ENCODE measurements around the gene SHROOM3. TPM values are rescaled to one million over a fixed set of nuclear protein-coding genes. Genes with fewer than 3 reads are reported as not detected.

SHROOM3 gene
- total RNA-seq, 2 donors from 2014 or later = 139 to 171 TPM

- no peaks in the 10 kb centered on the region for H3K27me3 ChIP-seq (replicated peaks; ENCODE audit: insufficient read depth)
- DNase-seq (ENCODE audit: low spot score) = no peak
- H3K9me3 ChIP-seq = no peaks in the 10 kb centered on the region
- H3K27ac ChIP-seq = peak overlapping the region; percentile 90 to 93
- TF ChIP-seq, protein P1, sequence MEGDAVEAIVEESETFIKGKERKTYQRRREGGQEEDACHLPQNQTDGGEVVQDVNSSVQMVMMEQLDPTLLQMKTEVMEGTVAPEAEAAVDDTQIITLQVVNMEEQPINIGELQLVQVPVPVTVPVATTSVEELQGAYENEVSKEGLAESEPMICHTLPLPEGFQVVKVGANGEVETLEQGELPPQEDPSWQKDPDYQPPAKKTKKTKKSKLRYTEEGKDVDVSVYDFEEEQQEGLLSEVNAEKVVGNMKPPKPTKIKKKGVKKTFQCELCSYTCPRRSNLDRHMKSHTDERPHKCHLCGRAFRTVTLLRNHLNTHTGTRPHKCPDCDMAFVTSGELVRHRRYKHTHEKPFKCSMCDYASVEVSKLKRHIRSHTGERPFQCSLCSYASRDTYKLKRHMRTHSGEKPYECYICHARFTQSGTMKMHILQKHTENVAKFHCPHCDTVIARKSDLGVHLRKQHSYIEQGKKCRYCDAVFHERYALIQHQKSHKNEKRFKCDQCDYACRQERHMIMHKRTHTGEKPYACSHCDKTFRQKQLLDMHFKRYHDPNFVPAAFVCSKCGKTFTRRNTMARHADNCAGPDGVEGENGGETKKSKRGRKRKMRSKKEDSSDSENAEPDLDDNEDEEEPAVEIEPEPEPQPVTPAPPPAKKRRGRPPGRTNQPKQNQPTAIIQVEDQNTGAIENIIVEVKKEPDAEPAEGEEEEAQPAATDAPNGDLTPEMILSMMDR (IDR thresholded peaks at IDR 0.05) = no peak
- peak overlapping the region; percentile 74 for H3K4me3 ChIP-seq
- H3K4me1 ChIP-seq (ENCODE audit: control insufficient read depth in 1 of 2, low read depth in 2 of 2) = peaks cover 20 to 81% of the 10 kb centered on the region in 2 donors
- H3K36me3 ChIP-seq = no peaks in the 10 kb centered on the region
- no peak for ATAC-seq (ENCODE audit: insufficient number of reproducible peaks, low FRiP score, low read depth)
Measured at GRCh38 chr4:76589872-76590797, 155.1 kb downstream of the SHROOM3 start.

DNA sequence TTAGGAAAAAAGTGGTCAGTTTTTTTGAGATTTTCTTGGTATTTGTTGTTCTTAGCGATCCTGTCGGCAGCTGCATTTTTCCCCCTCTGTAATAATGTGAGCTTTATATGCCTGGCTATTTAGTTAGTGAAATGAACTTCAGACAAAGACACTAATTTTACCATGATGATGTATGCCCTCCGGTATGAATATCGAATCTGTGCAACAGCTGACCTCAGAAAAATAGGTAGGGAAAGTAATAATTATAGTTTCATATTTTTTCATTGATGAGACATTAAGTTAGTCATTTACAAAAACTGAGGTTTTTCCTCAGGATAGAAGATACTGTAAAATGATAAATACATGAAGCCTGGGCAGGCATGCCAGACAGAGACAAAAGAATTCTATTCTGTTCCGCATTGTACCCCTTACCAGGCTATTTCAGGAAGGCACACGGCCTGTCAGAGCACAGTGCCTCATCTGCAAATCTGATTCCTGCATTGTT lies 155.8 kb downstream of the SHROOM3 start:
- ATAC-seq (ENCODE audit: insufficient number of reproducible peaks, low FRiP score, low read depth) = no peak
- peak overlapping the region; percentile 74 for H3K4me3 ChIP-seq
- TF ChIP-seq, protein P1 (IDR thresholded peaks at IDR 0.05) = no peak
- peak overlapping the region; percentile 90 to 93 for H3K27ac ChIP-seq
- no peaks in the 10 kb centered on the region for H3K27me3 ChIP-seq (replicated peaks; ENCODE audit: insufficient read depth)
- H3K9me3 ChIP-seq = no peaks in the 10 kb centered on the region
- no peak for DNase-seq (ENCODE audit: low spot score)
- peaks cover 20 to 81% of the 10 kb centered on the region in 2 donors for H3K4me1 ChIP-seq (ENCODE audit: control insufficient read depth in 1 of 2, low read depth in 2 of 2)
- H3K36me3 ChIP-seq = no peaks in the 10 kb centered on the region

GRCh38 chr4:76591992-76592391 lies 157.0 kb downstream of the SHROOM3 start:
- Histone ChIP-seq H3K4me3 (no peak overlapping the region), H3K36me3 (no peaks in the 10 kb centered on the region), H3K27me3 (replicated peaks; ENCODE audit: insufficient read depth) (no peaks in the 10 kb centered on the region), H3K27ac (peak overlapping the region; percentile 90 to 93), H3K9me3 (no peaks in the 10 kb centered on the region), H3K4me1 (ENCODE audit: control insufficient read depth in 1 of 2, low read depth in 2 of 2) (peaks cover 20 to 92% of the 10 kb centered on the region in 2 donors)
- DNase-seq (ENCODE audit: low spot score) = no peak
- ATAC-seq (ENCODE audit: insufficient number of reproducible peaks, low FRiP score, low read depth) = no peak
- TF ChIP-seq, protein P1 (IDR thresholded peaks at IDR 0.05) = no peak

DNA sequence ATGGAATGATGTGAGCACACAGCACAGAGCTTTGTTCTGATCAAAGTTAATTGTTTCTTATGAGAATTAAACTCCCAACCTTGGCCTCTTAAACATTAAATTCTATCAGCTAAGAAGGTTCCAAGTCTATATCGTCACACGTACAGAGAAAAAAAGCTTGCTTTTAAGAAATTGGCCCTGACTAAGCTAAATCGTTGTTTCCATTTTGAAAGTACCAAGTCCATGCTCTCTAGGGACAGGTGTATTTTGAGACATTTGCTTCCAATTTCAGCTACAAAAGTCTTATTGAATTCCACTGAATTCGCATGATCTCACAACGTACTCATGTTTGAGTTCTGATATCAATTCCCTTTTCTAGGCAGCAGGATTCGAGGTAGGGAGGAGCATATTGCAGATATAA lies 157.4 kb downstream of the SHROOM3 start:
- Histone ChIP-seq H3K4me3 (peak overlapping the region; percentile 20), H3K4me1 (ENCODE audit: control insufficient read depth in 1 of 2, low read depth in 2 of 2) (peaks cover 23 to 97% of the 10 kb centered on the region in 2 donors), H3K27me3 (replicated peaks; ENCODE audit: insufficient read depth) (no peaks in the 10 kb centered on the region), H3K9me3 (no peaks in the 10 kb centered on the region), H3K36me3 (no peaks in the 10 kb centered on the region), H3K27ac (peak overlapping the region; percentile 90 to 93)
- TF ChIP-seq, protein P1 (IDR thresholded peaks at IDR 0.05) = no peak
- ATAC-seq (ENCODE audit: insufficient number of reproducible peaks, low FRiP score, low read depth) = no peak
- no peak for DNase-seq (ENCODE audit: low spot score)

- no peak for ATAC-seq (ENCODE audit: insufficient number of reproducible peaks, low FRiP score, low read depth)
- no peak overlapping the region for H3K4me3 ChIP-seq
- no peaks in the 10 kb centered on the region for H3K27me3 ChIP-seq (replicated peaks; ENCODE audit: insufficient read depth)
- TF ChIP-seq, protein P1 (IDR thresholded peaks at IDR 0.05) = no peak
- H3K27ac ChIP-seq = peak overlapping the region in 1 of 2 donors; percentile 90
- DNase-seq (ENCODE audit: low spot score) = no peak
- H3K36me3 ChIP-seq = no peaks in the 10 kb centered on the region
- no peaks in the 10 kb centered on the region for H3K9me3 ChIP-seq
- peaks cover 18 to 97% of the 10 kb centered on the region in 2 donors for H3K4me1 ChIP-seq (ENCODE audit: control insufficient read depth in 1 of 2, low read depth in 2 of 2)
Measured at GRCh38 chr4:76594173-76594572, 159.1 kb downstream of the SHROOM3 start.
